Large intestine (tissue), 3 donors: ENCODE results near the gene TTLL5. TPM values are rescaled to one million over a fixed set of nuclear protein-coding genes. Genes with fewer than 3 reads are reported as not detected.

Experiments
- DNase-seq, 2 donors: peaks; one replicate each; pipeline versions ENCODE4 v3.0.0 to v3.0.0-alpha.2; 2013
- H3K27ac ChIP-seq: one replicate; pipeline ENCODE4 v1.5.1; 2013; ENCODE audit warnings: low read length
- H3K27me3 ChIP-seq: 2 replicates; pipeline ENCODE4 v1.6.1; 2013; ENCODE audit warnings: low read length; ENCODE audit not compliant: control insufficient read depth, insufficient read depth
- H3K36me3 ChIP-seq: 2 replicates; pipeline ENCODE4 v1.6.1; 2013; ENCODE audit warnings: low read length; ENCODE audit not compliant: control insufficient read depth, insufficient read depth
- H3K4me1 ChIP-seq: one replicate; pipeline ENCODE4 v1.6.1; 2013; ENCODE audit warnings: low read length; ENCODE audit not compliant: control insufficient read depth, insufficient read depth
- H3K4me3 ChIP-seq: one replicate; pipeline ENCODE4 v1.5.1; 2013; ENCODE audit warnings: low read length
- H3K9me3 ChIP-seq: one replicate; pipeline ENCODE4 v1.6.1; 2013; ENCODE audit warnings: mild to moderate bottlenecking, low read depth, low read length, moderate library complexity; ENCODE audit not compliant: control insufficient read depth
- WGBS: methylation state at CpG from one replicate; pipeline ENCODE4 v1.1.5; 2013; ENCODE audit warnings: low lambda C conversion rate; ENCODE audit not compliant: insufficient coverage; 5-methylcytosine and 5-hydroxymethylcytosine counted together
- polyA plus RNA-seq: library from polyadenylated mRNA; unstranded; fragments of 120-200 nt; gene quantifications from one replicate; pipeline ENCODE4 v1.2.1, GENCODE V29; 2013

Gene TTLL5
- polyA plus RNA-seq, 1 donor, result 15.2 TPM

- no CpG with 5 or more reads among the region's 4 CpGs for WGBS
Measured at GRCh38 chr14:75968456-75968855, 307.4 kb downstream of the TTLL5 start.

GRCh38 chr14:75969126-75969525, 308.1 kb downstream of the TTLL5 start:
- no peaks in the 10 kb centered on the region for H3K9me3 ChIP-seq
- no peak overlapping the region for H3K4me3 ChIP-seq
- WGBS, result no CpG with 5 or more reads among the region's 4 CpGs
- peaks cover 6% of the 10 kb centered on the region for H3K4me1 ChIP-seq
- no peak for DNase-seq
- no peaks in the 10 kb centered on the region for H3K27me3 ChIP-seq
- H3K27ac ChIP-seq, result no peak overlapping the region
- H3K36me3 ChIP-seq, result peaks cover 28% of the 10 kb centered on the region

More at GRCh38 chr14:75968456-75968855, 307.4 kb downstream of the TTLL5 start:
- H3K36me3 ChIP-seq, result peaks cover 30% of the 10 kb centered on the region
- H3K27me3 ChIP-seq, result no peaks in the 10 kb centered on the region
- H3K9me3 ChIP-seq, result no peaks in the 10 kb centered on the region
- DNase-seq, result no peak
- no peak overlapping the region for H3K4me3 ChIP-seq
- H3K27ac ChIP-seq, result no peak overlapping the region
- peaks cover 6% of the 10 kb centered on the region for H3K4me1 ChIP-seq

- peaks cover 6% of the 10 kb centered on the region for H3K4me1 ChIP-seq
- H3K4me3 ChIP-seq, result no peak overlapping the region
- WGBS, result no CpG with 5 or more reads among the region's 8 CpGs
- no peaks in the 10 kb centered on the region for H3K9me3 ChIP-seq
- H3K27ac ChIP-seq, result no peak overlapping the region
- no peaks in the 10 kb centered on the region for H3K27me3 ChIP-seq
- DNase-seq, result no peak
- peaks cover 25% of the 10 kb centered on the region for H3K36me3 ChIP-seq
Measured at GRCh38 chr14:75969891-75970290, 308.8 kb downstream of the TTLL5 start.

- Histone ChIP-seq H3K9me3 (no peaks in the 10 kb centered on the region), H3K4me3 (no peak overlapping the region)
- no CpG with 5 or more reads among the region's 9 CpGs for WGBS
Measured at GRCh38 chr14:75970989-75971388, 309.9 kb downstream of the TTLL5 start.

DNA sequence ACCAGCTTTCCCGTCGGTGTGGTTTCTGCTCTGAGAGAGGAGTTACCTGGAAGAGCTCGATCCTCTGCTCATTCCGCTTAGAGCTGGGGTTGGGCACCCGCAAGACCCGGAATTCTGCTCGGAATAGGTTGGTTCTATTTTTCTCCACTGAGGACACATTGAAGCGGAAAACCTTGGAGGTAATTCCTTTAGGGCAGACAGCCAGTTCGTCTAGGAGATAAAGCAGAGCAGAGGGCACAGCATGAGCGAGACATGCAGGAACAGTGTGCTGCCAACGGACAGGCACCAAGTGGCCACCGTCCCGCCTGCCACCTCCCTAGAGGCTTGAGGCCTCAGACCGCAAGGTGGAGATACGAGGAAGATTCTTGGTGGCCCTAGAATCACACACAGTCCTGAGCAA, 310.5 kb downstream of the TTLL5 start:
- no CpG with 5 or more reads among the region's 15 CpGs for WGBS
- Histone ChIP-seq H3K4me1 (peaks cover 6% of the 10 kb centered on the region), H3K27me3 (no peaks in the 10 kb centered on the region), H3K27ac (no peak overlapping the region), H3K9me3 (no peaks in the 10 kb centered on the region), H3K4me3 (no peak overlapping the region), H3K36me3 (peaks cover 17% of the 10 kb centered on the region)
- no peak for DNase-seq

More at GRCh38 chr14:75970989-75971388, 309.9 kb downstream of the TTLL5 start:
- peaks cover 6% of the 10 kb centered on the region for H3K4me1 ChIP-seq
- peaks cover 17% of the 10 kb centered on the region for H3K36me3 ChIP-seq
- no peak for DNase-seq
- H3K27ac ChIP-seq, result no peak overlapping the region
- H3K27me3 ChIP-seq, result no peaks in the 10 kb centered on the region

DNA sequence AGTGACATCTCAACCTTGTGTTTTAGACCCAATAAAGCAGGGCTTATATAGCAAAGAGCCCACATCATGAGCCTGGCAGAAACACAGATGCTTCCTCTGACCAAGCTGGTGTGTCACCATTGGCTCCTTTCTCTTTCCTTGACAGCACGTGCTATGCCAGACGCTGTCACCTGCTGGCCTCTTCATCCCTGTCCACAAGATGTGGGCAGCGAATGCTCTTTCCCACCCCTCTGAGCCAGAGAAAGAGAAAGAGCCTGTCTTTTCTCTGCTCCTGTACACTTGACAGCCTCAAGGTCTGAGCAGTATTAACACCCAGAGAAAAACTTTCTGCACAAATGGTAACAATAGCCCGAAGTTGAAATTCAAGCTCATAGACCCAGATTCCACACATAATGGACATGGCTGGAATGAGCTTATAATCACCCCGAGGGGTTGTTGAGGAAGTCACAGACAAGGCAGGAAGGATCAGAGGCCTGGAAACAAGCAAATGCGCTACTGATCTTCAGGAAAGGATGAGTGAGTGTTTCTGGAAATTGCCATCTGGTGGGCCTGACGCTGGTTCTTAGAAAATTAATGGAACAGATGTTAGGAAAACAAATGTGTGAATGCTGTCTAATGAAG, 311.9 kb downstream of the TTLL5 start:
- Histone ChIP-seq H3K4me3 (no peak overlapping the region), H3K27me3 (no peaks in the 10 kb centered on the region), H3K9me3 (no peaks in the 10 kb centered on the region), H3K27ac (no peak overlapping the region), H3K4me1 (peaks cover 14% of the 10 kb centered on the region), H3K36me3 (peaks cover 11% of the 10 kb centered on the region)
- no peak for DNase-seq
- 18% methylated on average over 2 of the region's 7 CpGs for WGBS

DNA sequence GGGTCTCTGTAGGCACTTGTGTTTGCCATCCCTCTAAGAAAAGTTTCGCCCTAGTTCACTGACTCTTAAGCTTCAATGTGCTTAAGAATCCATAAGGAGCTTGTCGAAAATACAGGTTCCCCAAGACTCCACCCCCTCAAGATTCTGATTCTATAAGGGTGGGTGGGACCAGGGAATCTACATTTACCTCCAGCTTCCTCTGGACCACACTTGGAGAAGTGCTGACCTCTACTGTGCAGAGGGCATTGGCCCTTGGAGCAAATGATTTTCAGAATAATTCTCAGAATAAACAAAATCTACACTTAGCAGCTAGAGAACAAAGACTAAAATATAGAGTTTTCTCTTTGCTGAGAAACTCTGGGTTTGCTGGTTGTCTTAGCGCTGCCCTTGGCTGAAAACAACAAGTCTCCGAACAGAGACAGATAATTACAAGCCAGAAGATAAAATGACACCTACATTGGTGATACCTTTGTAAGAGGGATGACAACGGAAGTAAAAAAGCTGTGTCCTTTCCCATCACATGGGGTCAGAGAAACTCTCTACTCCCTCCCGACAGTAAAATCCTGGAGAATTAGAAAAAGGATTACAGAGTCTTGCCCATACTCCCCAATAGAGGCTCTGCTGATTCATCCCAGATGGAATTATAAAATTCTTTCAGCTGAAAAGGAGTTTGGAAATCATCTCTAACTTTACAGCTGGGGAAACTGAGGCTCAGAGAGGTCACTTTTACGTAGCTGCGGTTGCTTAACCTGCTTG, 316.0 kb downstream of the TTLL5 start:
- Histone ChIP-seq H3K9me3 (no peaks in the 10 kb centered on the region), H3K4me1 (peaks cover 25% of the 10 kb centered on the region), H3K27me3 (no peaks in the 10 kb centered on the region), H3K4me3 (no peak overlapping the region), H3K27ac (no peak overlapping the region), H3K36me3 (no peaks in the 10 kb centered on the region)
- DNase-seq, result no peak
- WGBS, result no CpG with 5 or more reads among the region's 8 CpGs

- H3K27ac ChIP-seq, result no peak overlapping the region
- peaks cover 25% of the 10 kb centered on the region for H3K4me1 ChIP-seq
- no peaks in the 10 kb centered on the region for H3K27me3 ChIP-seq
- no peak for DNase-seq
- 50% methylated on average over 3 of the region's 3 CpGs for WGBS
- H3K36me3 ChIP-seq, result no peaks in the 10 kb centered on the region
- H3K9me3 ChIP-seq, result no peaks in the 10 kb centered on the region
- no peak overlapping the region for H3K4me3 ChIP-seq
Measured at GRCh38 chr14:75977582-75977943, 316.5 kb downstream of the TTLL5 start.

- no CpG with 5 or more reads among the region's 10 CpGs for WGBS
- peaks cover 23% of the 10 kb centered on the region for H3K4me1 ChIP-seq
- no peaks in the 10 kb centered on the region for H3K27me3 ChIP-seq
- DNase-seq, result no peak
- no peak overlapping the region for H3K4me3 ChIP-seq
- H3K36me3 ChIP-seq, result no peaks in the 10 kb centered on the region
- no peaks in the 10 kb centered on the region for H3K9me3 ChIP-seq
- H3K27ac ChIP-seq, result no peak overlapping the region
Measured at GRCh38 chr14:75978249-75978731, 317.2 kb downstream of the TTLL5 start.

DNA sequence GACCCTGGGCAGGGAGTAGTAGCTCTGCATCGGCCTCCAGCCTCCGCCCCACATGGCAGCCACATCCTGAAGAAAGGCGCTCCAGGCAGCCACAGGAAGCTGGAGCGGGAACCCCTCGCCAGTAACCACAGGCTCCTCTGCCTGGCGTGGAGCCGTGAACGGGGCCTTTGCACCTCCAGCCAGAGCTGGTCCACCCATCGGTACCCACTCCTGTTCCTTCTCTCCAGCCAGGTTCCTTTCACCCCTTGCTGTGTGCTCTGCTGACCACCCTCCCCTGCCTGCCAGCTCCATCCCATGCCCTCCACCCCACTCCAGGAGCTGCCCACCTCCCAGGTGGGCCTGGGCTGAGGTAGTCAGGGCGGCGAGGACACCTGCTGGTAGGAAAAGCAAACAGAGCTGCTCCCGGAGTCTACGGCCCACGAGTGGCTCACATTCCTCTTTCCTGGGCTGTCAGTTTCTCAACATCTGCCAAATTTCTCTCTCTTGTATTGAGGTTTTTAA, 318.1 kb downstream of the TTLL5 start:
- no peaks in the 10 kb centered on the region for H3K36me3 ChIP-seq
- DNase-seq, result no peak
- H3K27ac ChIP-seq, result no peak overlapping the region
- H3K9me3 ChIP-seq, result no peaks in the 10 kb centered on the region
- peaks cover 23% of the 10 kb centered on the region for H3K4me1 ChIP-seq
- no CpG with 5 or more reads among the region's 14 CpGs for WGBS
- H3K4me3 ChIP-seq, result peak overlapping the region; percentile 5
- H3K27me3 ChIP-seq, result no peaks in the 10 kb centered on the region
